SU-DHL-6 (cell line): ENCODE results near the gene CADM1.

Experiments
- H2AFZ ChIP-seq: fragments of 200-600 bp; sonication (generic); 2 replicates; pipeline ENCODE4 v1.6.1; 2014; ENCODE audit warnings: low read depth, mild to moderate bottlenecking, moderate library complexity, mixed read lengths, antibody characterized with exemption, low read length; ENCODE audit not compliant: severe bottlenecking
- H3F3A ChIP-seq: fragments of 200-600 bp; shearing (Covaris generic); 2 replicates; pipeline ENCODE4 v1.6.0; 2016; ENCODE audit warnings: antibody characterized with exemption, mild to moderate bottlenecking; ENCODE audit not compliant: insufficient read depth
- H3K27ac ChIP-seq: fragments of 200-600 bp; sonication (generic); 2 replicates; pipeline ENCODE4 v1.5.1; 2016; ENCODE audit warnings: low read depth, mild to moderate bottlenecking, low read length, moderate library complexity, mixed read lengths
- H3K27me3 ChIP-seq: fragments of 200-600 bp; sonication (generic), shearing (Covaris generic); 2 replicates; pipeline ENCODE4 v1.6.0; 2014; ENCODE audit warnings: mild to moderate bottlenecking, low read length
- H3K36me3 ChIP-seq: fragments of 200-600 bp; sonication (generic); 2 replicates; pipeline ENCODE4 v1.6.1; 2014; ENCODE audit warnings: mild to moderate bottlenecking, low read length, mixed read lengths
- H3K4me2 ChIP-seq: fragments of 300-600, 200-600 bp; shearing (Covaris generic), sonication (generic); 2 replicates; pipeline ENCODE4 v1.6.0; 2014; ENCODE audit warnings: low read length, low read depth, mild to moderate bottlenecking; ENCODE audit not compliant: poor library complexity, severe bottlenecking
- H3K4me3 ChIP-seq: fragments of 200-600 bp; sonication (generic); 2 replicates; pipeline ENCODE4 v1.5.1; 2014; ENCODE audit warnings: antibody characterized with exemption, low read length, mild to moderate bottlenecking, mixed read lengths; ENCODE audit not compliant: insufficient read depth, poor library complexity, severe bottlenecking
- H3K79me2 ChIP-seq: fragments of 200-600 bp; sonication (generic); 2 replicates; pipeline ENCODE4 v1.6.1; 2014; ENCODE audit warnings: mild to moderate bottlenecking, low read length, moderate library complexity; ENCODE audit not compliant: insufficient read depth
- H3K9ac ChIP-seq: fragments of 200-600 bp; sonication (generic); 2 replicates; pipeline ENCODE4 v1.7.0; 2014; ENCODE audit warnings: mild to moderate bottlenecking, low read length
- H3K9me2 ChIP-seq: fragments of 200-600 bp; sonication (generic); replicated peaks from 2 replicates; pipeline ENCODE4 v1.6.1; 2014; ENCODE audit warnings: low read length; ENCODE audit not compliant: insufficient read depth
- H3K9me3 ChIP-seq: fragments of 200-600 bp; sonication (generic); 2 replicates; pipeline ENCODE4 v1.6.1; 2014; ENCODE audit warnings: low read length, mixed read lengths; ENCODE audit not compliant: insufficient read depth
- H4K20me1 ChIP-seq: fragments of 200-600 bp; sonication (generic); 2 replicates; pipeline ENCODE4 v1.6.1; 2014; ENCODE audit warnings: low read depth, mild to moderate bottlenecking, antibody characterized with exemption, low read length, moderate library complexity, mixed read lengths
- CTCF ChIP-seq: fragments of 200-600 bp; sonication (generic); IDR thresholded peaks from one replicate; pipeline ENCODE4 v1.5.1; 2017; ENCODE audit warnings: antibody characterized with exemption, mild to moderate bottlenecking, low read length, moderate library complexity; ENCODE audit not compliant: insufficient read depth, poor library complexity, severe bottlenecking
- EZH2phosphoT487 ChIP-seq: fragments of 200-600 bp; sonication (generic), shearing (Covaris generic); conservative IDR thresholded peaks from 2 replicates; pipeline ENCODE4 v1.6.1; 2018; ENCODE audit warnings: mild to moderate bottlenecking, antibody characterized with exemption, low read length, moderate library complexity, mixed read lengths

Gene CADM1

GRCh38 chr11:115161876-115162275, 342.3 kb downstream of the CADM1 start:
- Histone ChIP-seq H4K20me1 (no peaks in the 10 kb centered on the region), H3K79me2 (no peaks in the 10 kb centered on the region), H3K9ac (no peak overlapping the region), H3K4me2 (no peak overlapping the region), H3K27ac (no peak overlapping the region), H3K27me3 (no peaks in the 10 kb centered on the region), H2AFZ (no peak overlapping the region), H3K9me2 (no peaks in the 10 kb centered on the region), H3K4me3 (no peak overlapping the region), H3K9me3 (no peaks in the 10 kb centered on the region), H3F3A (no peaks in the 10 kb centered on the region), H3K36me3 (no peaks in the 10 kb centered on the region)
- no peak for TF ChIP-seq CTCF
- TF ChIP-seq EZH2phosphoT487: no peak

GRCh38 chr11:115159207-115159606, 345.0 kb downstream of the CADM1 start:
- TF ChIP-seq CTCF (no peak), EZH2phosphoT487 (no peak)
- H3K79me2 ChIP-seq: no peaks in the 10 kb centered on the region
- no peaks in the 10 kb centered on the region for H3K36me3 ChIP-seq
- H3K9me2 ChIP-seq: no peaks in the 10 kb centered on the region
- H3K27ac ChIP-seq: no peak overlapping the region
- H3K9me3 ChIP-seq: no peaks in the 10 kb centered on the region
- no peaks in the 10 kb centered on the region for H3K27me3 ChIP-seq
- no peak overlapping the region for H3K4me2 ChIP-seq
- H3F3A ChIP-seq: no peaks in the 10 kb centered on the region
- H3K9ac ChIP-seq: no peak overlapping the region
- H4K20me1 ChIP-seq: no peaks in the 10 kb centered on the region
- no peak overlapping the region for H3K4me3 ChIP-seq
- H2AFZ ChIP-seq: no peak overlapping the region

GRCh38 chr11:115158053-115158452, 346.2 kb downstream of the CADM1 start:
- TF ChIP-seq CTCF: no peak
- no peak for TF ChIP-seq EZH2phosphoT487
- H3K9ac ChIP-seq: no peak overlapping the region
- H3K27me3 ChIP-seq: no peaks in the 10 kb centered on the region
- H3K27ac ChIP-seq: no peak overlapping the region
- no peaks in the 10 kb centered on the region for H3F3A ChIP-seq
- no peaks in the 10 kb centered on the region for H3K9me3 ChIP-seq
- no peak overlapping the region for H3K4me2 ChIP-seq
- no peak overlapping the region for H3K4me3 ChIP-seq
- H3K9me2 ChIP-seq: no peaks in the 10 kb centered on the region
- H3K79me2 ChIP-seq: no peaks in the 10 kb centered on the region
- no peaks in the 10 kb centered on the region for H4K20me1 ChIP-seq
- no peaks in the 10 kb centered on the region for H3K36me3 ChIP-seq
- no peak overlapping the region for H2AFZ ChIP-seq
